HepG2 (cell line): ENCODE results near the gene AKTIP. TPM values are rescaled to one million over a fixed set of nuclear protein-coding genes. Genes with fewer than 3 reads are reported as not detected.

Experiments
- AGO2 ChIP-seq: fragments of 200-400 bp; formaldehyde crosslinking; optimal IDR thresholded peaks from 2 replicates; pipeline ENCODE3; 2017; ENCODE audit warnings: mild to moderate bottlenecking, low read depth, low read length, moderate library complexity
- ELF3 ChIP-seq: IDR thresholded peaks from 2 replicates; pipeline ENCODE4 v1.6.1; 2016; ENCODE audit warnings: missing genetic modification reagents, missing compliant biosample characterization
- FOSL1 ChIP-seq: sonication (generic); formaldehyde crosslinking; IDR thresholded peaks from 2 replicates; pipeline ENCODE4 v1.9.0; 2021; ENCODE audit warnings: missing genetic modification reagents, borderline replicate concordance
- MEIS1 ChIP-seq: sonication (generic); formaldehyde crosslinking; IDR thresholded peaks from 2 replicates; pipeline ENCODE4 v1.9.0; 2021; ENCODE audit warnings: mild to moderate bottlenecking, missing genetic modification reagents, moderate library complexity, borderline replicate concordance
- NCOA2 ChIP-seq: sonication (generic); formaldehyde crosslinking; IDR thresholded peaks from 2 replicates; pipeline ENCODE4 v1.8.0; 2022; ENCODE audit warnings: inconsistent platforms
- NR2C2 ChIP-seq: sonication (generic); formaldehyde crosslinking; IDR thresholded peaks from 2 replicates; pipeline ENCODE4 v1.4.0; 2020; ENCODE audit warnings: missing genetic modification reagents, mild to moderate bottlenecking, moderate library complexity, borderline replicate concordance
- NR2F2 ChIP-seq: IDR thresholded peaks from 2 replicates; pipeline ENCODE4 v1.6.1; 2012; ENCODE audit warnings: low read depth, inconsistent platforms, borderline replicate concordance
- PHF20 ChIP-seq: sonication (generic); formaldehyde crosslinking; IDR thresholded peaks from 2 replicates; pipeline ENCODE4 v1.5.0; 2020; ENCODE audit warnings: mild to moderate bottlenecking, missing genetic modification reagents
- PTBP1 ChIP-seq: fragments of 200-400 bp; formaldehyde crosslinking; IDR thresholded peaks from 2 replicates; pipeline ENCODE4 v1.6.1; 2018; ENCODE audit warnings: low read length, low read depth; ENCODE audit not compliant: poor library complexity, severe bottlenecking
- SMARCE1 ChIP-seq: fragments of 450-650 bp; IDR thresholded peaks from 2 replicates; pipeline ENCODE4 v1.6.1; 2017; ENCODE audit warnings: borderline replicate concordance
- SP4 ChIP-seq: sonication (generic); formaldehyde crosslinking; IDR thresholded peaks from 2 replicates; pipeline ENCODE4 v1.8.1; 2023; ENCODE audit warnings: mild to moderate bottlenecking, missing genetic modification reagents
- SRSF4 ChIP-seq: fragments of 200-400 bp; formaldehyde crosslinking; IDR thresholded peaks from one replicate; pipeline ENCODE4 v1.6.1; 2018; ENCODE audit warnings: mild to moderate bottlenecking, low read depth, low read length, moderate library complexity; ENCODE audit not compliant: poor library complexity, severe bottlenecking
- TBX2 ChIP-seq: sonication (generic); formaldehyde crosslinking; IDR thresholded peaks from 2 replicates; pipeline ENCODE4 v1.5.0; 2020; ENCODE audit warnings: missing genetic modification reagents, mild to moderate bottlenecking, borderline replicate concordance
- ZBTB42 ChIP-seq: sonication (generic); formaldehyde crosslinking; IDR thresholded peaks from 2 replicates; pipeline ENCODE4 v1.5.0; 2020; ENCODE audit warnings: mild to moderate bottlenecking, missing genetic modification reagents
- ZNF124 ChIP-seq: sonication (generic); formaldehyde crosslinking; IDR thresholded peaks from 2 replicates; pipeline ENCODE4 v1.4.0; 2020; ENCODE audit warnings: missing genetic modification reagents
- ZNF430 ChIP-seq: sonication (generic); formaldehyde crosslinking; IDR thresholded peaks from 2 replicates; pipeline ENCODE4 v1.9.0; 2021; ENCODE audit warnings: mild to moderate bottlenecking, missing genetic modification reagents
- ZNF496 ChIP-seq: sonication (generic); formaldehyde crosslinking; IDR thresholded peaks from 2 replicates; pipeline ENCODE4 v1.8.1; 2023; ENCODE audit warnings: mild to moderate bottlenecking, moderate library complexity, missing genetic modification reagents; ENCODE audit not compliant: insufficient replicate concordance
- ZNF556 ChIP-seq: sonication (generic); formaldehyde crosslinking; IDR thresholded peaks from 2 replicates; pipeline ENCODE4 v1.4.0; 2020; ENCODE audit warnings: mild to moderate bottlenecking, missing genetic modification reagents, borderline replicate concordance
- ZNF792 ChIP-seq: IDR thresholded peaks from 2 replicates; pipeline ENCODE4 v1.6.1; 2016
- polyA plus RNA-seq, 8 experiments: library from polyadenylated mRNA; depleted of rRNA in 3 of 8; stranded (reverse) in 7 of 8; unstranded in 1 of 8; fragments of >200 nt; fragmentation: Illumina TruSeq in 4 of 8; extraction: Trizol in 4 of 8; gene quantifications; 2 replicates each; pipeline versions ENCODE4 v1.2.1 to v1.2.3, GENCODE V29; 2011 to 2016; ENCODE audit warnings: low read depth in 4 of 8, missing spikeins in 1 of 8, mixed read lengths in 1 of 8; ENCODE audit not compliant: insufficient read depth in 1 of 8
- total RNA-seq, 5 experiments: library from RNA; depleted of rRNA; stranded (reverse); fragments of >200 nt; fragmentation: Illumina TruSeq; extraction: Trizol; gene quantifications; 2 replicates each; pipeline ENCODE4 v1.2.3, GENCODE V29; 2016; ENCODE audit warnings: low read depth in 1 of 5
- TF ChIP-seq, protein P1 (sequence below): sonication (generic); formaldehyde crosslinking; IDR thresholded peaks from 2 replicates; pipeline ENCODE4 v1.8.0; 2022; ENCODE audit warnings: missing genetic modification reagents, low read depth, mild to moderate bottlenecking, borderline replicate concordance
- TF ChIP-seq, protein P2 (sequence below): sonication (generic); formaldehyde crosslinking; IDR thresholded peaks from 2 replicates; pipeline ENCODE4 v1.4.0; 2020; ENCODE audit warnings: mild to moderate bottlenecking, low read depth, missing genetic modification reagents
- TF ChIP-seq, protein P3 (sequence below): sonication (generic); formaldehyde crosslinking; IDR thresholded peaks from 2 replicates; pipeline ENCODE4 v1.5.0; 2020; ENCODE audit warnings: mild to moderate bottlenecking, missing genetic modification reagents
- TF ChIP-seq, protein P4 (sequence below): sonication (generic); formaldehyde crosslinking; IDR thresholded peaks from 2 replicates; pipeline ENCODE4 v1.4.0; 2020; ENCODE audit warnings: missing genetic modification reagents, borderline replicate concordance
- TF ChIP-seq, protein P5 (sequence below): sonication (generic); formaldehyde crosslinking; IDR thresholded peaks from 2 replicates; pipeline ENCODE4 v1.5.0; 2020; ENCODE audit warnings: missing genetic modification reagents

Gene AKTIP
- total and polyA plus RNA-seq, 2 of the 13 experiments (the other 11 are each of a cell fraction or from before 2014, with no cell fraction given), result 28.8 to 49.0 TPM

DNA sequence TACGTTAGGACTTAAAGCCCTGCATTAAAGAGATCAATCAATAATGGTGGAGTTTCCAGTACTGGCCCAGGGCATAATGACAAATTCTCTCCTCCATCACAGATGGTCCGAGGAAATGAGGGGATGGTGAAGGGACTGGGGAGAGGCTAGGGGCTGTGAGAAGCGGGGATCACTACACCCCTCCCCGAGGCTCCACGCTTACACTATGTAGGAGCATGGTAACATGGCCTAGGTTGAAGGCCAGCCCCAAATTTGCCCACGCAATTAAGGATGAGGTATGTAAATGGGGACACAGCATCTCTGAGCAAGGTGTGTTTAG is 8.0 kb upstream of the AKTIP start (continued):
- TF ChIP-seq ZNF124 (CRISPR knock-in tag) (0 out of 2 replicates have a peak, but pooled peaks have one; percentile 42), SMARCE1 (no peak), AGO2 (no peak), NR2C2 (no peak), ZNF792 (CRISPR knock-in tag) (no peak), NCOA2 (CRISPR knock-in tag) (no peak), ZNF496 (CRISPR knock-in tag) (no peak), PTBP1 (no peak), ELF3 (no peak), ZNF430 (CRISPR knock-in tag) (no peak), FOSL1 (no peak), MEIS1 (CRISPR knock-in tag) (no peak), NR2F2 (no peak), SRSF4 (no peak), PHF20 (no peak), TBX2 (CRISPR knock-in tag) (no peak), ZNF556 (CRISPR knock-in tag) (no peak), ZBTB42 (0 out of 2 replicates have a peak, but pooled peaks have one; percentile 18), SP4 (no peak; the same call in 1 of the 2 replicates)
- TF ChIP-seq, protein P1, sequence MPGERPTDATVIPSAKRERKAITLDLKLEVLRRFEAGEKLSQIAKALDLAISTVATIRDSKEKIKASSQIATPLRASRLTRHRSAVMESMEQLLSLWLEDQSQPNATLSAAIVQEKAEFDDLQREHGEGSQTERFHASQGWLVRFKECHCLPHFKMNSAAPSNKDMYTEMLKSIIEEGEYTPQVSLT (CRISPR knock-in tag), result no peak
- TF ChIP-seq, protein P2, sequence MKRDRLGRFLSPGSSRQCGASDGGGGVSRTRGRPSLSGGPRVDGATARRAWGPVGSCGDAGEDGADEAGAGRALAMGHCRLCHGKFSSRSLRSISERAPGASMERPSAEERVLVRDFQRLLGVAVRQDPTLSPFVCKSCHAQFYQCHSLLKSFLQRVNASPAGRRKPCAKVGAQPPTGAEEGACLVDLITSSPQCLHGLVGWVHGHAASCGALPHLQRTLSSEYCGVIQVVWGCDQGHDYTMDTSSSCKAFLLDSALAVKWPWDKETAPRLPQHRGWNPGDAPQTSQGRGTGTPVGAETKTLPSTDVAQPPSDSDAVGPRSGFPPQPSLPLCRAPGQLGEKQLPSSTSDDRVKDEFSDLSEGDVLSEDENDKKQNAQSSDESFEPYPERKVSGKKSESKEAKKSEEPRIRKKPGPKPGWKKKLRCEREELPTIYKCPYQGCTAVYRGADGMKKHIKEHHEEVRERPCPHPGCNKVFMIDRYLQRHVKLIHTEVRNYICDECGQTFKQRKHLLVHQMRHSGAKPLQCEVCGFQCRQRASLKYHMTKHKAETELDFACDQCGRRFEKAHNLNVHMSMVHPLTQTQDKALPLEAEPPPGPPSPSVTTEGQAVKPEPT (CRISPR knock-in tag), result 0 out of 2 replicates have a peak, but pooled peaks have one; percentile 3
- TF ChIP-seq, protein P3, sequence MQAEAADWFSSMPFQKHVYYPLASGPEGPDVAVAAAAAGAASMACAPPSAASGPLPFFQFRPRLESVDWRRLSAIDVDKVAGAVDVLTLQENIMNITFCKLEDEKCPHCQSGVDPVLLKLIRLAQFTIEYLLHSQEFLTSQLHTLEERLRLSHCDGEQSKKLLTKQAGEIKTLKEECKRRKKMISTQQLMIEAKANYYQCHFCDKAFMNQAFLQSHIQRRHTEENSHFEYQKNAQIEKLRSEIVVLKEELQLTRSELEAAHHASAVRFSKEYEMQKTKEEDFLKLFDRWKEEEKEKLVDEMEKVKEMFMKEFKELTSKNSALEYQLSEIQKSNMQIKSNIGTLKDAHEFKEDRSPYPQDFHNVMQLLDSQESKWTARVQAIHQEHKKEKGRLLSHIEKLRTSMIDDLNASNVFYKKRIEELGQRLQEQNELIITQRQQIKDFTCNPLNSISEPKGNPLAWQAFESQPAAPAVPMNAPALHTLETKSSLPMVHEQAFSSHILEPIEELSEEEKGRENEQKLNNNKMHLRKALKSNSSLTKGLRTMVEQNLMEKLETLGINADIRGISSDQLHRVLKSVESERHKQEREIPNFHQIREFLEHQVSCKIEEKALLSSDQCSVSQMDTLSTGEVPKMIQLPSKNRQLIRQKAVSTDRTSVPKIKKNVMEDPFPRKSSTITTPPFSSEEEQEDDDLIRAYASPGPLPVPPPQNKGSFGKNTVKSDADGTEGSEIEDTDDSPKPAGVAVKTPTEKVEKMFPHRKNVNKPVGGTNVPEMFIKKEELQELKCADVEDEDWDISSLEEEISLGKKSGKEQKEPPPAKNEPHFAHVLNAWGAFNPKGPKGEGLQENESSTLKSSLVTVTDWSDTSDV (CRISPR knock-in tag), result no peak
- TF ChIP-seq, protein P4, sequence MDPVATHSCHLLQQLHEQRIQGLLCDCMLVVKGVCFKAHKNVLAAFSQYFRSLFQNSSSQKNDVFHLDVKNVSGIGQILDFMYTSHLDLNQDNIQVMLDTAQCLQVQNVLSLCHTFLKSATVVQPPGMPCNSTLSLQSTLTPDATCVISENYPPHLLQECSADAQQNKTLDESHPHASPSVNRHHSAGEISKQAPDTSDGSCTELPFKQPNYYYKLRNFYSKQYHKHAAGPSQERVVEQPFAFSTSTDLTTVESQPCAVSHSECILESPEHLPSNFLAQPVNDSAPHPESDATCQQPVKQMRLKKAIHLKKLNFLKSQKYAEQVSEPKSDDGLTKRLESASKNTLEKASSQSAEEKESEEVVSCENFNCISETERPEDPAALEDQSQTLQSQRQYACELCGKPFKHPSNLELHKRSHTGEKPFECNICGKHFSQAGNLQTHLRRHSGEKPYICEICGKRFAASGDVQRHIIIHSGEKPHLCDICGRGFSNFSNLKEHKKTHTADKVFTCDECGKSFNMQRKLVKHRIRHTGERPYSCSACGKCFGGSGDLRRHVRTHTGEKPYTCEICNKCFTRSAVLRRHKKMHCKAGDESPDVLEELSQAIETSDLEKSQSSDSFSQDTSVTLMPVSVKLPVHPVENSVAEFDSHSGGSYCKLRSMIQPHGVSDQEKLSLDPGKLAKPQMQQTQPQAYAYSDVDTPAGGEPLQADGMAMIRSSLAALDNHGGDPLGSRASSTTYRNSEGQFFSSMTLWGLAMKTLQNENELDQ (CRISPR knock-in tag), result 0 out of 2 replicates have a peak, but pooled peaks have one; percentile 50
- TF ChIP-seq, protein P5, sequence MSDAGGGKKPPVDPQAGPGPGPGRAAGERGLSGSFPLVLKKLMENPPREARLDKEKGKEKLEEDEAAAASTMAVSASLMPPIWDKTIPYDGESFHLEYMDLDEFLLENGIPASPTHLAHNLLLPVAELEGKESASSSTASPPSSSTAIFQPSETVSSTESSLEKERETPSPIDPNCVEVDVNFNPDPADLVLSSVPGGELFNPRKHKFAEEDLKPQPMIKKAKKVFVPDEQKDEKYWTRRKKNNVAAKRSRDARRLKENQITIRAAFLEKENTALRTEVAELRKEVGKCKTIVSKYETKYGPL (CRISPR knock-in tag), result no peak
